Thyroid gland (tissue), 4 donors: Measurements from ENCODE around the gene CHMP1A. TPM values are rescaled to one million over a fixed set of nuclear protein-coding genes. Genes with fewer than 3 reads are reported as not detected.

Source experiments
- DNase-seq, 2 donors: peaks; one replicate each; pipeline ENCODE4 v3.0.0-alpha.2; 2019
- H3K27ac ChIP-seq, 3 donors: fragments of 200-600 bp; sonication (generic); 1 replicate in 2 of 3; 2 replicates in 1 of 3; pipeline ENCODE4 v1.5.1; 2016 to 2019; ENCODE audit warnings: mild to moderate bottlenecking in 1 of 3, moderate library complexity in 1 of 3
- H3K27me3 ChIP-seq: fragments of 200-600 bp; sonication (generic); one replicate; pipeline ENCODE4 v1.5.1; 2019
- H3K36me3 ChIP-seq, 2 donors: fragments of 200-600 bp; sonication (generic); one replicate each; pipeline ENCODE4 v1.5.1; 2016 to 2019
- H3K4me1 ChIP-seq, 2 donors: fragments of 200-600 bp; sonication (generic); one replicate each; pipeline ENCODE4 v1.5.1; 2017 to 2019
- H3K4me3 ChIP-seq, 3 donors: fragments of 200-600 bp; sonication (generic); replicated peaks in 1 of 3; 1 replicate in 2 of 3; 2 replicates in 1 of 3; pipeline ENCODE4 v1.5.1; 2016; ENCODE audit warnings: mild to moderate bottlenecking in 1 of 3
- H3K9me3 ChIP-seq: fragments of 200-600 bp; sonication (generic); one replicate; pipeline ENCODE4 v1.5.1; 2017
- POLR2A ChIP-seq, 2 donors: fragments of 450-650 bp; IDR thresholded peaks; one replicate each; pipeline ENCODE4 v1.6.1; 2017; ENCODE audit warnings: antibody characterized with exemption in 2 of 2, mild to moderate bottlenecking in 2 of 2, moderate library complexity in 1 of 2
- WGBS, 2 donors: methylation state at CpG; one replicate each; pipeline ENCODE4 v1.1.5; 2017; 5-methylcytosine and 5-hydroxymethylcytosine counted together
- intact Hi-C: fragments of 100-400 bp; cut with DNase I; formaldehyde crosslinking; loops from one replicate; pipeline ENCODE4 v1.15.1; 2023
- total RNA-seq, 4 donors: library from RNA; depleted of rRNA; stranded (reverse); fragments of >200 nt; gene quantifications; one replicate each; pipeline ENCODE4 v1.2.3, GENCODE V29; 2016
- TF ChIP-seq, protein P1 (sequence below), 6 experiments: fragments of 200-600 bp in 3 of 6; fragments of 450-650 bp in 3 of 6; sonication (generic) in 3 of 6; IDR thresholded peaks; one replicate each; pipeline ENCODE4 v1.5.1; 2016 to 2019; ENCODE audit warnings: antibody characterized with exemption in 6 of 6, mild to moderate bottlenecking in 2 of 6, inconsistent platforms in 1 of 6, moderate library complexity in 1 of 6

CHMP1A gene
- total RNA-seq, 4 donors from 2014 or later: 66.8 to 95.1 (median 76.0) TPM

DNA sequence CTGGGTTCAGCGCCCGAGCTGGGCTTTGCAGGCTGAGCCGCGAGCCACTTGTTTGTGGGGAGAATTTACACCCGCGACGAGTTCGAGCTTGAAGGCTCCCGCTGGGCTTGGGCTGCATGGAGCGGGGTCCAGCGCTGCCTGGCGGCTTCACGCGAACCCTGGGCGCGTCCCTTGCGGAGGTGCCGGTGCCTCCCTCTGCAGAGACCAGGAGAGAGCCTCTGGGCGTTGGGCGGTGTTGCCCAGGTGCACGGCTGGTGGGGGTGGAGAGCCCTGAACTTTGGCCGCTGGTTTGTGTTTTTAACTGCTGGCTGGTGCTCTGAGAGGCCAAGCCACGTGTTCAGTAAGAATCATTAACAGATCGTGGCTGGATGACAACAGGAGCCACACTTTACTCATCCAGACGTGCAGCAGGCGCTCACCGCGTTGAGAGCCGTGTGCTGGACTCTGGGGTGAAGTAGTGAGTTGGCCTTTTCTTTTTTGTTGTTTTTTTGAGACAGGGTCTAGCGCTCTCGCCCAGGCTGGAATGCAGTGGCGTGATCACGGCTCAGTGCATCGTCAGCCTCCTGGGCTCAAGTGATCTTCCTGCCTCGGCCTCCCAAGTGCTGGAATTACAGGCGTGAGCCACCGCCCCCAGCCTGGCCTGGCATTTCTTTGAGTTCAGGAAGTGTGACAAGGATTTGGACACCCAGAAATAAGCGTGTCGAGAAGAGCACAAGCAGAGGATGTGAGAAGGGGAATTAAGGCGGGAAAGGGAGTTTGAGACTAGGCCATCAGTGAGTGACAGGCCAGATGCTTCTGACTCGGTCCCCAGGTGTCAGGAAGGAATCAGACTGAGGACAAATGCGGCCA lies 29.8 kb upstream of the CHMP1A start:
- 10 to 17% methylated on average over 22 to 28 of the region's 42 CpGs for WGBS, 2 donors
- peak overlapping the region; percentile 78 to 84 (median 83) for H3K27ac ChIP-seq
- DNase-seq: peak; percentile 80 to 82

GRCh38 chr16:89686520-89687091 lies 29.1 kb upstream of the CHMP1A start, which contains the start of gene CDK10:
Gene CDK10, plus strand, starts transcription at chr16:89686689. Its CDS starts 22 bp downstream, at chr16:89686711.
- H3K36me3 ChIP-seq: peaks cover 4 to 10% of the 10 kb centered on the region in 2 donors
- TF ChIP-seq, protein P1, sequence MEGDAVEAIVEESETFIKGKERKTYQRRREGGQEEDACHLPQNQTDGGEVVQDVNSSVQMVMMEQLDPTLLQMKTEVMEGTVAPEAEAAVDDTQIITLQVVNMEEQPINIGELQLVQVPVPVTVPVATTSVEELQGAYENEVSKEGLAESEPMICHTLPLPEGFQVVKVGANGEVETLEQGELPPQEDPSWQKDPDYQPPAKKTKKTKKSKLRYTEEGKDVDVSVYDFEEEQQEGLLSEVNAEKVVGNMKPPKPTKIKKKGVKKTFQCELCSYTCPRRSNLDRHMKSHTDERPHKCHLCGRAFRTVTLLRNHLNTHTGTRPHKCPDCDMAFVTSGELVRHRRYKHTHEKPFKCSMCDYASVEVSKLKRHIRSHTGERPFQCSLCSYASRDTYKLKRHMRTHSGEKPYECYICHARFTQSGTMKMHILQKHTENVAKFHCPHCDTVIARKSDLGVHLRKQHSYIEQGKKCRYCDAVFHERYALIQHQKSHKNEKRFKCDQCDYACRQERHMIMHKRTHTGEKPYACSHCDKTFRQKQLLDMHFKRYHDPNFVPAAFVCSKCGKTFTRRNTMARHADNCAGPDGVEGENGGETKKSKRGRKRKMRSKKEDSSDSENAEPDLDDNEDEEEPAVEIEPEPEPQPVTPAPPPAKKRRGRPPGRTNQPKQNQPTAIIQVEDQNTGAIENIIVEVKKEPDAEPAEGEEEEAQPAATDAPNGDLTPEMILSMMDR (IDR thresholded peaks at IDR 0.05): no peak
- TF ChIP-seq POLR2A (IDR thresholded peaks at IDR 0.05): peak; percentile 61 to 89
- H3K4me1 ChIP-seq: peaks cover 8 to 11% of the 10 kb centered on the region in 2 donors
- H3K27me3 ChIP-seq: no peaks in the 10 kb centered on the region
- intact Hi-C loops: no loop called here
- H3K4me3 ChIP-seq: peak within 1 kb of the TSS; percentile 59 to 77 (median 63)
- peak; percentile 88 to 91 for DNase-seq
- WGBS, 2 donors: 0% methylated on average over 2 of the region's 67 CpGs; no CpG with 5 or more reads in 1 of the 2 donors
- peak within 1 kb of the TSS; percentile 78 to 84 (median 83) for H3K27ac ChIP-seq
- no peaks in the 10 kb centered on the region for H3K9me3 ChIP-seq

More for the DNA sequence above, 29.8 kb upstream of the CHMP1A start:
- TF ChIP-seq, protein P1 (IDR thresholded peaks at IDR 0.05): no peak
- TF ChIP-seq POLR2A (IDR thresholded peaks at IDR 0.05): peak in 1 of 2 donors; percentile 31
- Histone ChIP-seq H3K9me3 (no peaks in the 10 kb centered on the region), H3K27me3 (no peaks in the 10 kb centered on the region), H3K4me1 (peaks cover 8 to 11% of the 10 kb centered on the region in 2 donors), H3K36me3 (peaks cover 11 to 16% of the 10 kb centered on the region in 2 donors), H3K4me3 (peak overlapping the region; percentile 59 to 77 (median 63))
- intact Hi-C loops: no loop called here

- intact Hi-C loops: no loop called here
- Histone ChIP-seq H3K27me3 (no peaks in the 10 kb centered on the region), H3K4me3 (peak overlapping the region in 1 of 3 donors; percentile 59), H3K36me3 (peaks cover 0 to 5% of the 10 kb centered on the region in 2 donors), H3K4me1 (peaks cover 8 to 11% of the 10 kb centered on the region in 2 donors), H3K27ac (no peak overlapping the region), H3K9me3 (no peaks in the 10 kb centered on the region)
- 71 to 86% methylated on average over 1 of the region's 1 CpG for WGBS, 2 donors
- no peak for TF ChIP-seq POLR2A (IDR thresholded peaks at IDR 0.05)
- TF ChIP-seq, protein P1 (IDR thresholded peaks at IDR 0.05): no peak
- no peak for DNase-seq
Observed at GRCh38 chr16:89685916-89686315, 28.4 kb upstream of the CHMP1A start.

DNA sequence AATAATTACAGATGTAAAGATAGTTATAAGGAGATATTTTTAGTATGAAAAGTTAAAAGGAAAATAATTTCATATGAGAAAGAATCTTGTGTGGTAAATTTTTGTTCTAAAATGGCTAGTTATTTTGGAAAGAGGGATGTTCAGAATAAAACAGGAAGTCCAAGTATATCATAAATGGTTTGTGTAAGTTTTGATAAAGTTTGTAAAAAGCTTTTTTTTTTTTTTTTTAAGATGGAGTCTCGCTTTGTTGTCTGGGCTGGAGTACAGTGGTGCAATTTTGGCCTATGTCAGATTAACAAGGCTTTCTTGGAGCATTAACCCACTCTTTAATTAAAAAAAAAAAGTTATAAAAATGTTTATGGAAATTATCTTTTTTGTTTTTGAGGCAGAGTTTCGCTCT lies 20.8 kb upstream of the CHMP1A start:
- DNase-seq: no peak
- intact Hi-C loops: no loop called here
- TF ChIP-seq POLR2A (IDR thresholded peaks at IDR 0.05): no peak
- TF ChIP-seq, protein P1 (IDR thresholded peaks at IDR 0.05): no peak
- H3K36me3 ChIP-seq: no peaks in the 10 kb centered on the region
- no peak overlapping the region for H3K27ac ChIP-seq
- no peaks in the 10 kb centered on the region for H3K27me3 ChIP-seq
- WGBS, 2 donors: 93 to 96% methylated on average over 2 of the region's 2 CpGs
- H3K4me1 ChIP-seq: no peaks in the 10 kb centered on the region
- no peak overlapping the region for H3K4me3 ChIP-seq
- H3K9me3 ChIP-seq: no peaks in the 10 kb centered on the region
